NCI-H82 treated with DMSO at 0.1 percent for 48 hours (cell line): ENCODE measurements around the gene IL5.
"Not testable (repeated sequence)": the region's sequence is repeated elsewhere in the genome, so short reads cannot be mapped to it uniquely, and the experiment has no call there.

ENCODE experiments used
- DNase-seq: peaks from one replicate; lab custom pipeline; 2025; ENCODE audit not compliant: unreplicated experiment; lab: John Stamatoyannopoulos, UW

Gene IL5

DNA sequence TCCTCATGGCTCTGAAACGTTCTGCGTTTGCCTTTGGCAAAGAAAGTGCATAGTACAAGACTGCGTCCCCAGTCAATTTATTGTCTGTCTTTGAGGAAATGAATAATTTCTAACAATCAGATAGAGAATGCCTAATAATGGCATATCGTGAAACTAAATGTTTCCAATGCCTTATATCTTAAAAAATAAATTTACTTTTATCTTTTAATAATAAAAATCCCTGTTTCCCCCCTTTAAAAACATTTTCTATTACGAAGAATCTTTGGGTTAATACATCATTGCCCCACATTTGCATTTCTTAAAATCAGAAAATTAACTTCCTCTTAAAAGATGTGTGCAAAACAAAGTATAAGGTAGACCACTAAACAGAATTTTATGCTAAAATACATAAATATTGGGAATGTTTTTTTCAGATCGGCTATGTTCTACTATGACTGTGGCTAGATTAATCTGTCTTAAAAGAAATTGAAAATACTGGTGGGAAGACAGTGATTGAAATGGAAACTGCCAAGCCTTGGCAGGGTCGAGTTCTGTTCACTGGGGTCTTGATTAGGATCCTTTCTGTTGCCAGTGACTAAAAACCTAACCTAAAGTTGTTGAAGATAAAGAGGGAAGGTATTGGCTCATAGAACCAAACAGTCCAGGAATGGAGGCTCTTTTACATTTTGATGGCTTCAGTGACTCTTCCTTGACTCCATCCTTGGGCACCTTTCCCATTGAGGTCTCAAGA lies at the start of gene IL5:
Gene IL5, minus strand, starts transcription at position 51 of the 730 bp plus-strand sequence. Its CDS starts 44 bp downstream, at position 7.
- DNase-seq: no peak

DNA sequence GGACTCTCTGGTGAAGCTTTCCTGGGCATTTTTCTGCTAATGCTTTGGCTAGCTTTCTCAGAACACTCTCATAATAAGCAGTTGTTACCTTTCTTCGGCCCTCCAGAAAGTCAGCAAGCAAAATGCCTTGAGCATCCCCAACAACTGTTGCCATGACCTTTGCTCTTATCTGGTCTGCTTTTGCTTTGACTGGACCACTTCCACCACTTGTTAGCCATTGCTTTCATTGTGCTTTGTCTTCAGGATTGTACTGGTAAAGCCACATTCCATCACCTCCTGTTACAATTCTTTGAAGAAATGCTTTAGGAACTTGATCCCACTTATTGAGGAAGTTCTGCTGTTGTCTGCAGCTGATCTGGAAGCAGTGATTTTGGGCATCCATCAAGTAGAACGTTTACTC lies 49.2 kb upstream of the IL5 start:
- no peak for DNase-seq

DNA sequence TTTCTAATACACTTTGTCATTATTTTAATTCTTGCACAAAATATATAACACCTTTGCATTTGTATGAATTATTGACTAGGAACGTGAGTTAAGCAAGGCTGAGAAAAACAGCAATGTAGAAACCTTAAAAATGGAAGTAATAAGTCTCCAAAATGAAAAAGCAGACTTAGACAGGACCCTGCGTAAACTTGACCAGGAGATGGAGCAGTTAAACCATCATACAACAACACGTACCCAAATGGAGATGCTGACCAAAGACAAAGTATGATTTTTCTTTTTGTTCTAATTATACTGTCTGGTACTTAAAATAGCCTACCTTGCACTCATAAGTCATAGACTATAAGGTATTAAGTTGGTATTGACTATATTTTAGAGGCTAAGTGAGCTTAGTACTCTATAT lies 47.8 kb upstream of the IL5 start:
- no peak for DNase-seq

DNA sequence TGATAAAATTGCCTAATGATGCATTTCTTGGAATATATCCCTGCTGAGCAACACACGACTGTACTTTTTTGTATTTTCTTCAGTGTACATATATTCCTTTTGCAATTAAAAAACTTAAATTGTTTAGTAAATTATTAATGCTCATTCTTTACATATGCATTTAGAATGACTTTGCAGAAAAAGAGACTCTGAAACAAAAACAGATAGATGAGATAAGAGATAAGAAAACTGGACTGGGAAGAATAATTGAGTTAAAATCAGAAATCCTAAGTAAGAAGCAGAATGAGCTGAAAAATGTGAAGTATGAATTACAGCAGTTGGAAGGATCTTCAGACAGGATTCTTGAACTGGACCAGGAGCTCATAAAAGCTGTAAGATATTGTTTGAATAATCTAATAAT lies 46.1 kb upstream of the IL5 start:
- no peak for DNase-seq

DNA sequence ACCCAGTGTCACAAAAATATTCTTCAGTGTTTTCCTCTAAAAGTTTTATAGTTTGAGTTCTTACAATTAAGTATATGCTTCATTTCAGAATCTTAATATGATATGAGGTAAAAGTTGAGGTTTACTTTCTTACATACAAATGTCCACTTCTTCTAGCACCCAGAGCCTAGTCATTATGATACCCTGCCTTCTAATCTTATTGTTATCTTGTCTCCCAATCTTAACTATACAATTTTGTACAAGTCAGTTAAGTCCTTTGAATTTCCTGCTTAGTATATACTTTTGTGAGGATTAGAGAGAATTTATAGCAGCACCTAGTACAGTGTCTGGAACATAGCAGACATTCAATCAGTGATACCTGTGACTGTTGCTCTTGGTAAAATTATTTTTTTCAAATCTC lies 42.7 kb upstream of the IL5 start:
- DNase-seq: no peak

DNA sequence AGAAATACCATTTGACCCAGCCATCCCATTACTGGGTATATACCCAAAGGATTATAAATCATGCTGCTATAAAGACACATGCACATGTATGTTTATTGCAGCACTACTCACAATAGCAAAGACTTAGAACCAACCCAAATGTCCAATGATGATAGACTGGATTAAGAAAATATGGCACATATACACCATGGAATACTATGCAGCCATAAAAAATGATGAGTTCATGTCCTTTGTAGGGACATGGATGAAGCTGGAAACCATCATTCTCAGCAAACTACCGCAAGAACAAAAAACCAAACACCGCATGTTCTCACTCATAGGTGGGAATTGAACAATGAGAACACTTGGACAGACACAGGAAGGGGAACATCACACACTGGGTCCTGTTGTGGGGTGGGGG lies 41.2 kb upstream of the IL5 start:
- not testable (repeated sequence) for DNase-seq

DNA sequence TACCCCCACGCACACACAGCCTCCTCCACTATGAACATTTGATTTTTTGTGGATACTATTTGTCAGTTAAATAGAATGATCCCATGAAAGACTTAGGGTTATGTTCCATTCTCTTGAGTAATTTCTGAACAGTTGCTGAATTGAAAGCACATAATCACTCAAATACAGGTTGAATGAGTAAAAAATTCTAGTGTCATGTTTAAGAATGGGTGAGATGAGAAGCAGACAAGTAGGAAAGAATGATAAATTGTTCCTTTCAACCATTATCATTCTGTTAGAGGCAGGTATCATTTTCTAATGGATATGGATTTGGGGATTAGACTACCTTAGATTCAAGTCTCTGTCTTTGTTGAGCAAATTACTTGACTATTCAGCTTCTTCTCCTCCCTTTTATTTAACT lies 32.8 kb upstream of the IL5 start:
- no peak for DNase-seq

DNA sequence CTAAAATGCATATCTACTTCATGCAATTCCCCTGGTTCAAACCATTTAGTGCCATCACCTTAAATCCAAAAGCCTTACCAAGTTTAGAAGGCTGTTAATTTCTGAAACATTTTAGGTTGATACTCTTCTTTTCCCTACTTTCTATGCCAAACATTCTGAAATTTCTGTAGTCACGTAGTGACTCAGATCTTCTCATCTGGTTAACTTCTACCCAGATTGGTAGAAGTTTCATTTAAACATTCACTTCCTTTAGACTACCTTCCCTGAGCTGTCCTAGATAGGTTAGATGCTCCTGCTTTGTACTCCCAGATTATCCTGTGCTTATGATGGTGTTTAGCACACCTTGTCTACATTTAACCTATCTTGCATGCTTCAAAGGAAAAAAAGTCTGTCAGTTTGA lies 23.3 kb upstream of the IL5 start:
- no peak for DNase-seq

DNA sequence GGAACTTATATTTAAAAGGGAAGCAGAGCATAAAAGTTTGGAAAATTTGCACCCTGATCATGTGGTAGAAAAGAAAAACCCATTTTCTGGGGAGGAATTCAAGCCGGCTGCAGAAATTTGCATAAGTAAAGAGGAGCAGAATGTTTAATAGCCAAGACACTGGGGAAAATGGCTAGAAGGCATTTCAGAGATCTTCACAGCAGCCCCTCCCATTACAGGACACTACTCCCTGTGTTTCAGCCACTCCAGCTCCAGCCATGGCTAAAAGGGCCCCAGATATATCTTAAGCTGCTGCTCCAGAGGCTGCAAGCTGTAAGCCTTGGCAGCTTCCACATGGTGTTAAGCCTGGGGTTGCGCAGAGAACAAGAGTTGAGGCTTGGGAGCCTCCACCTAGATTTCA lies 21.2 kb upstream of the IL5 start:
- not testable (repeated sequence) for DNase-seq

DNA sequence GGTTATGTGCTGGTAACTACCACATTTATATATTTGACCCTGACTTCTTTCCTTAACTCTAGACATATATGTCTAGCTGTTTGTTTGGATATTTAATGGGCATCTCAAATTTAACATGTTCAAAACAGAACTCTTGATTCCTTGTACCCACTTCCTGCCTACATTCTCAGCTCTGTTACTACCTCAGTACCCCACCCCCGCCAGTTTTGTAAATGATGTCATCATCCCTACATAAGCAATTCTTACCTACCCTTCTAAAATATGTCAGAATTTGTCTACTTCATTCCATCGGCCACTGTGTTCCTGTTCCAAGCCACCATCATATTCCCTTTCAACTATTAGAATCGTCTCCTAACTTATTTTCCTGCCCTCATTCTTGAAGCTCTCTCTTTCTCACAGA lies 18.3 kb upstream of the IL5 start:
- DNase-seq: no peak

DNA sequence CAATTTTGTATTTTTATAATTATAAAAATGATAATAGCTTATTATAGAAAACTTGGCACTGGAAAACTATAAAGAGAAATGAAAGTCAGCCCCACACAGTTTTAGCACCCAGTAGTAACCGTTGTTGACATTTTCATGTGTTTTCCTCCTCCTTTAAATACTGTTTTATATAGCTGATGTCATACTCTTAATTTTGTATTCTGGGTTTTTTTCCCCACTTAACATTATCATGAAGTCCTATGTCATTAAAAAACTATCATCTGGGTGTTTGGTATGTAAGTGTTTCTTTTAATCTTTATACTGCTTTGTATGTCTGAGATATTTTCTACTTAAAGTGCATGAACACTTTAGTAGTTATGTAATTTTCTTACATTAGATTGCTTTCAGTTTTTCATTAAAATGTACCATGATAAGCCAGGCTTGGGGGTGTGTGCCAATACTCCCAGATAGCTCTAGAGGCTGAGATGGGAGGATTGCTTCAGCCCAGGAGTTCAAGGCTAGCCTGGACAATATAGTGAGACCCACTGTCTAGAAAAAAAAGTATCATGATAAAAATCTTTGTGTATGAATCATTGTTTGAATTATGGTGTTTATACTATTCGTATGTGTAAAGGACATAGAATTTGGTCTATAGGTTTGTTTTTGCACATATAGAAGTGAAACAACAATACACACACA lies 16.2 kb upstream of the IL5 start:
- DNase-seq: no peak

DNA sequence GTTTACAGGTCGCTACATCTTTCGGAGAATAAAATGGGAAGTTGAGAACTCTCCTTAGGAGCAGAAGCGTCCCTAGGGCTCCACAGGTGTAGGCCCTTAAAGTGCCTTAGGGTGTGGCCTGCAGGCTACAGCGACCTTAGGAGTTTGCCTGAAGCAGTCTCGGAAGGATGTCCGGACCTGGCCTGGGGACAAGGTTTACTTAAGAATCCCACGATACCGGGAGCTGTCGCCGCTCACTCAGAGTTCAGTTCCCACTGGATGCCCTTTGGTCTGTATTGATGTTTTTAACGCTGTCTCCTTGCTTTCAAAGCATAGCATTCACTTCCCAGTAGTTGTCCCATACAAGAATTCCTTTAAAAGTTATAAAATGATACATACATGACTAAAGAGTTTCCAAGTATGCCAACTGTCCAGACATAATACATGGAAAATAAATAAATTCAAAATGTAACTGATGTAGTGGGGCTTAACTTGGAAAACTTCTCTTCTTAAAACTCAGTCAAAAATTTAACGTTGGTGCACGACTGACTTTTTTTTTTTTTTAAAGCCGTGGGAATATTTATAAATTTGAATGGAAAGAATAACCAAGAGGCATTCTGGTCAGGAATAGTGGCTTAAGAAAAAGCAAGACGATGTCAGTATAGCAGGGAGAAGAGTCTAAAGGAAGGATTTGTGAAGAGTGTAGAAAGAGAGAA lies 14.3 kb upstream of the IL5 start:
- DNase-seq: no peak

DNA sequence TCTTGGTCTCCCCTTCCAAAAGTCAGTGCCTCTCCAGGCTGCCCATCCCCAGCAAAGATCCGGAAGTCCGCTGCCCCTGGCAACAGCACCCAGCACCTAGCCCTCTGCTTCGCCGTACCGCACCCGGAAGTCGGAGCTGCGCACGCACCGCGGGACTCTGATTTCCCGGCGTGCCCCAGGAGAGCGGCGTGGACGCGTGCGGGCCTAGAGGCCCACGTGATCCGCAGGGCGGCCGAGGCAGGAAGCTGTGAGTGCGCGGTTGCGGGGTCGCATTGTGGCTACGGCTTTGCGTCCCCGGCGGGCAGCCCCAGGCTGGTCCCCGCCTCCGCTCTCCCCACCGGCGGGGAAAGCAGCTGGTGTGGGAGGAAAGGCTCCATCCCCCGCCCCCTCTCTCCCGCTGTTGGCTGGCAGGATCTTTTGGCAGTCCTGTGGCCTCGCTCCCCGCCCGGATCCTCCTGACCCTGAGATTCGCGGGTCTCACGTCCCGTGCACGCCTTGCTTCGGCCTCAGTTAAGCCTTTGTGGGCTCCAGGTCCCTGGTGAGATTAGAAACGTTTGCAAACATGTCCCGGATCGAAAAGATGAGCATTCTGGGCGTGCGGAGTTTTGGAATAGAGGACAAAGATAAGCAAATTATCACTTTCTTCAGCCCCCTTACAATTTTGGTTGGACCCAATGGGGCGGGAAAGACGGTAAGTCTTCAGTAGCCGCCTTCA lies 13.6 kb upstream of the IL5 start, which contains the start of gene RAD50:
Gene RAD50, plus strand, starts transcription at position 215 of the 715 bp plus-strand sequence. Its CDS starts 348 bp downstream, at position 563.
- peak; percentile 44 for DNase-seq

DNA sequence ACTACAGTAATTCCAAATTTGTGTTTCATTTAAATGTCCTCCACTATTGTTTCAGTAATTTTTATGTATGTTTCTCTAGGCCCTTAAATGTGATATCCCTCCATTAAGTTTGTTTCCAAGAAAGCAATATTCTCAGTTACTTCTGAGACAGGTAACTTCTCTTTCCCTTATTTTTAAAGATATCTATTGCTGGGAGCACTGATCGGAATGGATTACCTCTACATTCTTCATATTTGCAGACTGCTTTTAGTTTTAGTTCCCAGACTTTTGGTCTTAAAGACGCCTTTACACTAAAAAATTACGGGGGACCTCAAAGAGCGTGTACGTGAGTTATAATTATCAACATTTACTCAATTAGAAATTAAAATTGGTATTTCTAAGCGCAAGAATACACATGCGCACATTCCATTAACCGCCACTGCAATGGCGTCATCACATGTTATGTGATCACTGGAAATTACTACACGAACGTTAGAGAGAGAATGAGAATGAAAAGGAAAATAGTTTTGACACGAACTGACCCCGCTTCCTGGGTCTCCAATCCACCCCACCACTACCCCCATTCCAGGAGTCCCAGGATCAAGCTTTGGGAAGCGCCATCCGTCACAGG lies 12.9 kb upstream of the IL5 start:
- DNase-seq: no peak

DNA sequence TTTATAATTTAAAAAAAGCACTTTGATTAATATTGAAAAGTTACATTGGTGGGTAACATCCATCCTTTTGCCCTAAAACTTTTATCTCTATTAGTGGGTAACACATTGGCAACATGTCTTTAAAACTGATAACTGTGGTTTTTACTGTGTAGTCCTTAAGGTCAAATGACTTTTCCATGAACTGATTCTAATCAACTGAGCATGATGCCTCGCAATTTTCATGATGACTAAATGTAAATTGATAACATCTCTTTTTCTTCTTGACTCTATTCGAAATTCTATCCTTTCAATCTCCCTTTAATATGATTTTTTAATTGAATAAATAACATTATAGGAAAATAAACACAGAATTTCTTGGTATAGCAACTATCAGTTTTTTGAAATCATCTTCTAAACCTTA lies 6.3 kb upstream of the IL5 start:
- no peak for DNase-seq

DNA sequence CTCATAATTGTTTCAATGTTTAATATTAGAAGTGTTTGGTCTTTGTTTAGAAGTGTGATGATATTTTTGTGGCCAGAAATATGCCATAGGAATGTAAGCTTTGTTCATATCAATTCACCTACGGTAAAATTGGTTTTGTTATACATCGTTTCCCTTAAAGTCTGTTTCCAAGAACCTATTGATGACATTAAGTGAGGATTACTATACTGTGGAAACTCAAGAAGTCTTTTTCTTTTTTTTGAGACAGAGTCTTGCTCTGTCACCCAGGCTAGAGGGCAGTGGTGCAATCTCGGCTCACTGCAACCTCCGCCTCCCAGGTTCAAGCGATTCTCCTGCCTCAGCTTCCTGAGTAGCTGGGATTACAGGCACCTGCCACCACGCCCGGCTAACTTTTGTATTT lies 5.5 kb upstream of the IL5 start:
- DNase-seq: not testable (repeated sequence)

DNA sequence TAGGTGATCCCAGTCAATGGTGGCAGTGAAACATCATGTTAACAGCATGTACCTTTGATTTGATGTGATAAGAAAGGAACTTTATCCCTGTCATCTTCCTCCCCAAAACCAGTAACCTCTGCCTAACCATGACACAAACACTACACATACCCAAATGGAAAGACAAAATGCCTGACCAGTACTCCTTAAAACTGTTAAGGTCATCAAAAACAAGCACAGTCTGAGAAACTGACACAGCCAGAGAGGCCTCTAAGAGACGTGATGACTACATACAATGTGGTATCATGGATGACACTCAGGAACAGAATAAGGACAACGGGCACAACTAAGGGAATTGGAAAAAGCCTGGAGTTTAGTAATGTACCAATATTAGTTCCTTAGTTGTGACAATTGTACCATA lies 3.9 kb upstream of the IL5 start:
- no peak for DNase-seq

DNA sequence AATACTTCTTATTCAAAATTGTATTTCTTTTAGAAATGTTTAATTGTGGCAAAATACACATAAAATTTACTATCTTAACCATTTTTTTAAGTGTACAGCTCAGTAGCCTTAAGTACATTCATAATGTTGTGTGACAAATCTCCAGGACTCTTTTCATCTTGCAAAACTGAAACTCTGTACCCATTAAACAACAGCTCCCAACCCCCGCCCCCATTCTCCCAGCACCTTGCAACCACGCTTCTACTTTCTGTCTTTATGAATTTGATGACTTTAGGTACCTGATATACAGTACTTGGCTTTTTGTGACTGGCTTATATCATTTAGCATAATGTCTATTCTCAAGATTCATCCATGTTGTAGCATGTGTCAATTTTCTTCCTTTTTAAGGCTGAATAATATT lies 2.8 kb upstream of the IL5 start:
- DNase-seq: no peak

DNA sequence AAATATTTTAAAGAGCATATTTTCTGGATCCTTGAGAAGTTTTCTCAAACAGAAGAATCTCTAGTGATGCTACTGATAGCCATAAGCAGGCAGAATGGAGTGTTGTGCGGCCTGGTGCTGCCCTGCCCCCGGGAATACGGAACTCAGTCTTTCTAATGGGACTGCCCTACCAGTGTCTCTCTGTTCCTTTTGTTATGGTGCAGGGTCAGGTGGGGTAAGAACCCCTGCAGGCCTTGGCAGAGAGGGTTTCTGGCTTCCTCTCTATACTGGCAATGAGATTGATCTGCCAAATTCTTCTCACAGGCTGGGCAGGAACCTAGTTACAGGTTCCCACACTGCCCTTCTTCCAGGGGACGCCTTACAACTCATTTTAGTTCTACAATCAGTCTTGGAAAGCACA lies 2.6 kb downstream of the IL5 start:
- DNase-seq: no peak

DNA sequence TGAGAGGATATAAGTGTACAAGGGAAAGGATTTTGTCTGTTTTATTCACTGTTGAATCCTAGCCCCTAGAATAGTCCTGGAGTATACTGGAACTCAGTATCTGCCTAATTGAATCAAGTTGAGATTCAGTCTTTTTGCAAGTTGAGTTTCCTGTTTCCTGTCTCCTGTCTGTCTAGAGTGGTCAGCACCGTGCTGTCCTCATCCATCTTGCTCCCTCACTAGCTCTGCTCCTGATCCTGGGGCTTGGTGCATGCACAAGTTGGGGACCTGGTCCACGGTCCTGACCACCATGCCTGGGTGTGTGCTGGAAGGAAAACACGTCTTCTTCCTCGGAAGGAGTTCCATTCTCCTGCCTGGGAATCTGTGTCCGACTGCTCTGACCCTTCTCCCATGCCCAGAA lies 3.2 kb downstream of the IL5 start:
- no peak for DNase-seq

DNA sequence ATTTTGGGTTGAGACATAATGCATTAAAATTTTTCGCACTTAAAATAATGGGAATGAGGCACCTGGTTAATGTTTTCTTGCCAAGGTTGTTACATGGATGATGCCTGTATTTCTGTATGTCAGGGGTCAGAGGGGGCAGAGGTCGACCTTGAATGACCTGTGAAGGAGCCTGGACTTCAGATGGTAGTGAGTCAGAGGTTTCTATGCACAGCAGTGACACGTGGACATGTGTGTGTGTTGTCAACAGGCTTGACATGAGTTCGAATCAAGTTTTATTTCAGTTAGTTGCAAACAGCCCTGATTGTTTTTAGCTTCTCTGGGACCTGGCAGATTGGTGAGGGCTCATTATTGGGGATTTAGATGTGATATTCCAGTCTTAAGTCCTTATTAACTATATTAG lies 3.6 kb downstream of the IL5 start:
- DNase-seq: no peak
